ENCODE data around the gene SMYD3.

GRCh38 chr1:246513619-246514343, 6.7 kb upstream of the SMYD3 start:
- TF ChIP-seq, protein P1, sequence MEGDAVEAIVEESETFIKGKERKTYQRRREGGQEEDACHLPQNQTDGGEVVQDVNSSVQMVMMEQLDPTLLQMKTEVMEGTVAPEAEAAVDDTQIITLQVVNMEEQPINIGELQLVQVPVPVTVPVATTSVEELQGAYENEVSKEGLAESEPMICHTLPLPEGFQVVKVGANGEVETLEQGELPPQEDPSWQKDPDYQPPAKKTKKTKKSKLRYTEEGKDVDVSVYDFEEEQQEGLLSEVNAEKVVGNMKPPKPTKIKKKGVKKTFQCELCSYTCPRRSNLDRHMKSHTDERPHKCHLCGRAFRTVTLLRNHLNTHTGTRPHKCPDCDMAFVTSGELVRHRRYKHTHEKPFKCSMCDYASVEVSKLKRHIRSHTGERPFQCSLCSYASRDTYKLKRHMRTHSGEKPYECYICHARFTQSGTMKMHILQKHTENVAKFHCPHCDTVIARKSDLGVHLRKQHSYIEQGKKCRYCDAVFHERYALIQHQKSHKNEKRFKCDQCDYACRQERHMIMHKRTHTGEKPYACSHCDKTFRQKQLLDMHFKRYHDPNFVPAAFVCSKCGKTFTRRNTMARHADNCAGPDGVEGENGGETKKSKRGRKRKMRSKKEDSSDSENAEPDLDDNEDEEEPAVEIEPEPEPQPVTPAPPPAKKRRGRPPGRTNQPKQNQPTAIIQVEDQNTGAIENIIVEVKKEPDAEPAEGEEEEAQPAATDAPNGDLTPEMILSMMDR (IDR thresholded peaks at IDR 0.05) = no peak
- no peak for TF ChIP-seq POLR2A (IDR thresholded peaks at IDR 0.05)
